ENCODE measurements around the gene BTN2A1.
"Not testable (repeated sequence)": the region's sequence is repeated elsewhere in the genome, so short reads cannot be mapped to it uniquely, and the experiment has no call there.

BTN2A1 gene

DNA sequence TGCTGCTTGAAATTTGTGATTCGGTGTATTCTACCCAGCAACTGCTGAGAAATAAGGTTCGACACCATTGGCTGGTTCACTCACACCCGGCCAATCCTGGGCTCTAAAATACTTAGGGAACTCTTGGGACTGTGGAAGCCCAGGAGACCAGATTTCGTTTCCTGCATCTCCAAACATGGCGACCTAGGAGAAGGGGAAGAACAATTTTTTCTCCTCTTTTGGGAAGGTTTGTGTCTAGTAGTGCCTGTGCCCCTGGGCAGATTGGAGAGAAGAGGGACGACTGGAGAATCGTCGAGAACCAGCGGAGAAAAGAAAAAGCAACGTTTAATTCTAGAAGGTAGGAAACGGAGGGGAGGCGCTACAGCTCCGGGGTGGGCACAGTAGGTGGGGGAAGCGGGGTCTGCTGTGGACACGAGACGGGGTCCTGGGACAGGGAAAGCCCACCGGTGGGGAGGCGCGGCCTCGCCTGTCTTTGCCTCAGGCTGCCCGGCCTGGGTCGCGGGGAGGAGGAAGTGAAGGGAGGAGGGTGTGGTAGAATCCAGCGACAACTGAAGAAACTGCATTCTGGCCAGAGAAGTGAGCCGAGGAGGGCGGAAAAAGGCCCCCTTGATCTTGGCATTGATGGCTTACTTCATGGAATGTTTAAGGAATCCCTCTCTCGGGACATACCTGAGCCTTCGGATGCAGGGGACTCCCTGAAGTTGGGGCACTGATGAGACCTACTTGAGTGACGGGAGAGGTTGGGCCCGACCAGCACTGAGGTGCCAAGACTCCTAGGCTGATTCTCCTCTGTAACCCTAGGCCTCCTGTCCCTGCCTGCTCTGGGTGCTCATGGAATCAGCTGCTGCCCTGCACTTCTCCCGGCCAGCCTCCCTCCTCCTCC lies at the start of gene BTN2A1:
Gene BTN2A1 (plus strand): TSS at position 150 of the 883 bp plus-strand sequence. CDS start 682 bp downstream, at position 832.
- DNase-seq (ENCODE audit: low read depth) = peak; percentile 33

DNA sequence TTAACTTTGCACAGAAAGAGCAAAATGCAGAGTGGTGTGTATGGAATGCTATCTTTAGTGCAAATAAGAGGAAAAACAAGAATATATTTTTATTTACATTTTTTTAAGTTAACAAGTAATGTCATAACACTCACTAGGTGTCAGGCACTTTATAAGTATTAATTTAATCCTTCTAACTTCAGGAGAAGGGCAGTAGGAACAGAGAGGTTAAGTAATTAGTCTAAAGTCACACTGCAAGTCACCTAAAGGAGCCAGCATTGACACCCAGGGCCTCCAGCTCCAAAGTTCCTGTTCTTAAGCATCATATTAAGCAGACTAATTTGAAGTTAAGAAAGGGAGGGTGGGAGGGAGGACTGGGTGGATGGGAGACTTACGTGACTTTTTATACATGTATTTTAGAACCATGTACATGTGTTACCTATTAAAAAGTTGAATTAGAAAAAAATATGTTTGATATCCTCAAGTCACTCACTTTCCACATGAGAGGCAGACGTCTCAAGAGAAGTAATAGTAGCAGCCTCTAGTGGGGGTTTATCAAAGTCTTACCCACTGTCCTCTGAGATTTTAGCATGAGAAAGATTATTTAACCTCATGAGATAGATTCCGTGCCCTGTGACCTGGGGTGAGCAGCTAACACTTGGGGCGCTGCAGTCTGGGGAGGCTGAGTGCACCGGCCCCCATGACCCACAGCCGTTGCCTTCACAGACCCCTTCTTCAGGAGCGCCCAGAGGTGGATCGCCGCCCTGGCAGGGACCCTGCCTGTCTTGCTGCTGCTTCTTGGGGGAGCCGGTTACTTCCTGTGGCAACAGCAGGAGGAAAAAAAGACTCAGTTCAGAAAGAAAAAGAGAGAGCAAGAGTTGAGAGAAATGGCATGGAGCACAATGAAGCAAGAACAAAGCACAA lies 48.7 kb upstream of the BTN2A1 start:
- DNase-seq (ENCODE audit: low read depth) = no peak

DNA sequence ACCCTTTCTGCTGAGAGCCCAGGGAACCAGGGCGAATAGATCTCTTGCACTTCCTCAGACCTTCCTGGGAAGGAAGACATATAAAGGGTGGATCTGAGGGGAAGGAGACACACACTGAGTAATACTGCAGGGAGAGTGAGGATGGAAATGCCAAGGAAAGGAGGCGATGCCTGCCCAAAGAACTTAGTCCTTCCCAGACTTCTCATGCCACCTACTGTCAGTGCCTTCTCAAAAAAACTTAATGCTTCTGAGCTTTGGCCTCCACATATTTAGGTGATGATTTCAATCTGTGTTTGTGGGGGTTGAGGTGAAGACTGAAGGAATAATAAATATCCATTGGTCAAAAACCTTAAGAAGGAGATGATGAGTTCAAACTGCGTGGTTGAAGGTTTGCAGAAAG lies 46.0 kb upstream of the BTN2A1 start:
- no peak for DNase-seq (ENCODE audit: low read depth)

DNA sequence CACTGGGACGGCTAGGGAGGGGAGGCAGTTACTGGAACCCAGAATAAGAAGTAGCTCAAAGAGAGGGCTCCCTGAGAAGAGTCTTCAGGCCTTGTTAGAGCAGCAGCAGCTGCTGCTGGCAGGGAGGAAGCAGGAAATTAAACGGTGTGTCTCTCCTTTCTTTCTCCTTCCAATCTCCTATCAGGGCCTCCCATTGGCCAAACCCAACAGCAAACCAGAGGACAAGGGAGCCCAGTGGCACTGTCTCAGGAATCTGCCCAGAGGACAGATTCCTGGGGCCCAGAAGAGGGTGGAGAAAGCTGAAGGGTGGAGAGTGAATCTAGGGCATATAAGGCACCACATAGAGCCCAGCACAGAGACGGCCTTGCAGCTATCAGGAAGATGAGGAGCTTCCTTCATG lies 45.5 kb upstream of the BTN2A1 start:
- DNase-seq (ENCODE audit: low read depth) = no peak

DNA sequence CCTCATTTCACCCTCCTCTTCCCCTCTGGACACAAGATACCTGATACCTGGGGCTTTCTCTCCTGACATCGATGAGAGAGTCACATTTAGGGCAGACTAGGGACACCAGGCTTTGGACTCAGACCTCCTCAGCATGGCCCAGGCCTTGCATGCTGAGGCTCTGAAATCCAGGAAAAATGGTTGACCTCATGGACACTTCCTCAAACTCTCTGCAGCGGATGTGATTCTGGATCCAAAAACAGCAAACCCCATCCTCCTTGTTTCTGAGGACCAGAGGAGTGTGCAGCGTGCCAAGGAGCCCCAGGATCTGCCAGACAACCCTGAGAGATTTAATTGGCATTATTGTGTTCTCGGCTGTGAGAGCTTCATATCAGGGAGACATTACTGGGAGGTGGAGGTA lies 44.8 kb upstream of the BTN2A1 start:
- no peak for DNase-seq (ENCODE audit: low read depth)

DNA sequence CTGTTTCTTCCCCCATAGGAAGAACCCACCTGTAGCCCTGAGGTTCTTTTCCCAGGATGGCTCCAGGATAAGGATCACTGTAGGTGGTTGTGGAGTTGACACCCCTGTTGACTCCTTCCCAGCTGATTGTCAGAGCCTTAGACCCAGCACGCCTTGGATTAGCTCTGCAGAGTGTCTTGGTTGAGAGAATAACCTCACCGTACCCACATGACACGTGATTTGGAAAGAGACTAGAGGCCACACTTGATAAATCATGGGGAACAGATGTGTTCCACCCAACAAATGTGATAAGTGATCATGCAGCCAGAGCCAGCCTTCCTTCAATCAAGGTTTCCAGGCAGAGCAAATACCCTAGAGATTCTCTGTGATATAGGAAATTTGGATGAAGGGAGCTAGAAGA lies 43.5 kb upstream of the BTN2A1 start:
- DNase-seq (ENCODE audit: low read depth) = no peak

DNA sequence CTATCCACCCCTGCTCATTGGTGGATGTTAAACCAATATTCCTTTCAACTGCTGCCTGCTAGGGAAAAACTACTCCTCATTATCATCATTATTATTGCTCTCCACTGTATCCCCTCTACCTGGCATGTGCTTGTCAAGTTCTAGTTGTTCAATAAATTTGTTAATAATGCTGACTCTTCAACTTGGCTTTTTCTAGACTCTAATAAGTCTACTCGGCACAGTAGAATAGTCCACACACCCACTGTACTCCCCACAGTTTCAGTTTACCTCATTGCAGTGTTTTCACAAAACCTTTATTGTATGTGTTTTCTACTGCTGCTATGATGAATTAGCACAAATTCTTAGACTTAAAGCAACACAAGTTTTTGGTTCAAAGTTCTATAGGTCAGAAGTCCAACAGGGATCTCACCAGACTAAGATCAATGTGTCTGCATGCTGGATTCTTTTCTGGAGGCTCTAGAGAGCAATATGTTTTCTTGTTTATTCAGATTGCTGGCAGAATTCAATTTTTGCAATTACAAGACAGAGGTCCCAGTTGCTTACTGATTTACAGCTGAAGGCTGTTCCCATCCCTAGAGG lies 42.6 kb upstream of the BTN2A1 start:
- DNase-seq (ENCODE audit: low read depth) = no peak

DNA sequence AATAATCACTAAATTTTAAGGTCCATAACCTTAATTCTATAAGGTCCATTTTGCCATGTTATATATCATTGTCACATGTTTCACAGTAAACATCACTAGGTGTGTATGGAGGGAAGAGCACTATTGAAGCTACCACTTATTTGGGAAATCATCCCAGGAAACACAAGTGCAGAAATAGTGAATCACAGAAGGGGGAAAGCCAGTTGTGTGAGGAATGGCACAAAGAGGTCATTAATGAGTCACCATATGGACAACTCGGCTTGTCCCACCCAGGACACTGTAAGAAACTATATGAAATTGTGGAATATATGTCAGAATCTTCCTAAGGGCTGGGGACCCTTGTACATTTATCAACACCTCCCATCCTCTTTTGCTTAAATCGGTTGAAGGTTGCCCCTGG lies 42.0 kb upstream of the BTN2A1 start:
- no peak for DNase-seq (ENCODE audit: low read depth)

DNA sequence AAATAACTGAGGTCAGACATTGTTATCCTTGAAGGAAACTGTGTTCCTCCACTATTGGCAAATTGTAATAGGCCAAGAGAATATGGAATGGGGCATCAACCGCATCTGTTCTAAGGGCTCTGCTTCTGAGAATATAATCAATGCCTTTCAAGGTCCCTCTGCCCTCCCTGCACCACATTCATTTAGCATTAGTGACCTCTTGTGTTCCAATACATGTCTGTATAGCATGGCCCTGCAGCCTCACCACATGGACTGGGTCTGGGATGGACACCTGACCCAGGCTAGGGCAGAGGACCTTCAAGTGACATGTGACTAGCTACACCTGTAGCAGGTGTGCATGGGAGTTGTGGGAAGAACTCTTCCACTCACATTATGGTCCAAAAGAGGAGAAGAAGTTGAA lies 41.5 kb upstream of the BTN2A1 start:
- no peak for DNase-seq (ENCODE audit: low read depth)

DNA sequence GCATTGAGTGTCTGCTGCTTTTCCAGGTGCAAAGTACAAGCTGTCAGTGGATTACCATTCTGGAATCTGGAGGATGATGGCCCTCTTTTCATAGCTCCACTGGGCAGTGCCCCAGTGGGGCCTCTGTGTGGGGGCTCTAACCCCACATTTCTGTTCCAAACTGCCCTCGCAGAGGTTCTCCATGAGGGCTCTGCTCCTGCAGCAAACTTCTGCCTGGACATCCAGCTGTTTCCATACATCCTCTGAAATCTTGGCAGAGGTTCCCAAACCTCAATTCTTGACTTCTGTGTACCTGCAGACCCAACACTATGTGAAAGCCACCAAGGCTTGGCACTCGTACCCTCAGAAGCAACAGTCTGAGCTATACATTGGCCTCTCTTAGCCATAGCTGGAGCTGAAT lies 39.7 kb upstream of the BTN2A1 start:
- not testable (repeated sequence) for DNase-seq (ENCODE audit: low read depth)

DNA sequence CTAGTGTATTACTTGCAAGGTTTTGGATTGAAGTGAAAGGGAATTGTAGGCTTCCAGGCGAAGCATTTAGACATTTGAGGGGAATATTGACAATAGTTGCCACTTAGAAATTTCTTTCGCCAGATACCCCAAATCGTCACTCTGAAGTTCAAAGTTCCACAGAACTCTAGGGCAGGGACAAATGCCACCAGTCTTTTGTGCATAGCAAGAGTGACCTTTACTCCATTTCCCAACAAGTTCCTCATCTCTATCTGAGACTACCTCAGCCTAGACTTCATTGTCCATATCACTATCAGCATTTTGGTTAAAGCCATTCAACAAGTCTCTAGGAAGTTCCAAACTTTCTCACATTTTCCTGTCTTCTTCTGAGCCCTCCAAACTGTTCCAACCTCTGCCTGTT lies 39.0 kb upstream of the BTN2A1 start:
- DNase-seq (ENCODE audit: low read depth) = not testable (repeated sequence)

DNA sequence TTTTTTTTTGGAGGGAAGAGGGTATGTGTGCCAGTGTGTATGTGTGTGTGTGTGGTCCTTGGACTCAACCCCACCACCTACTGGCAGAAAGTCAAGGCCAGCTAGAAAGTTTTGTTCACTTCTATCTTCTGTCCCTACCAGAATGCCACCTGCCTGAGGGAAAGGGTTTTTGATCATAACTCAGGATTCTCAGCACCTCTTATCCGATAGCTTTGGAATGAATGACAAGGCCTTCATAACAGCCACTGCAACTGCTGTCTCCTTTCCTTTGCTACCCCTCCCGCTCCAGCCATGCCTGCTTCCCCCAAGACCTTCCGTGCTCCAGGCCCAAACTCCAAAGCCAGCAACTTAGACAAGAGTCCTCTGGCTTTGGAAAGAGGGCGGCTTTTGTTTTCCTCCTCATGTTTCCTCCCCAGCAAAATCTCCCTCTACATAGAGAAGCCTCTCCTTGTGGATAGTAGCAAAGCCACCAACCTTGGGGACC lies 37.0 kb upstream of the BTN2A1 start:
- no peak for DNase-seq (ENCODE audit: low read depth)

DNA sequence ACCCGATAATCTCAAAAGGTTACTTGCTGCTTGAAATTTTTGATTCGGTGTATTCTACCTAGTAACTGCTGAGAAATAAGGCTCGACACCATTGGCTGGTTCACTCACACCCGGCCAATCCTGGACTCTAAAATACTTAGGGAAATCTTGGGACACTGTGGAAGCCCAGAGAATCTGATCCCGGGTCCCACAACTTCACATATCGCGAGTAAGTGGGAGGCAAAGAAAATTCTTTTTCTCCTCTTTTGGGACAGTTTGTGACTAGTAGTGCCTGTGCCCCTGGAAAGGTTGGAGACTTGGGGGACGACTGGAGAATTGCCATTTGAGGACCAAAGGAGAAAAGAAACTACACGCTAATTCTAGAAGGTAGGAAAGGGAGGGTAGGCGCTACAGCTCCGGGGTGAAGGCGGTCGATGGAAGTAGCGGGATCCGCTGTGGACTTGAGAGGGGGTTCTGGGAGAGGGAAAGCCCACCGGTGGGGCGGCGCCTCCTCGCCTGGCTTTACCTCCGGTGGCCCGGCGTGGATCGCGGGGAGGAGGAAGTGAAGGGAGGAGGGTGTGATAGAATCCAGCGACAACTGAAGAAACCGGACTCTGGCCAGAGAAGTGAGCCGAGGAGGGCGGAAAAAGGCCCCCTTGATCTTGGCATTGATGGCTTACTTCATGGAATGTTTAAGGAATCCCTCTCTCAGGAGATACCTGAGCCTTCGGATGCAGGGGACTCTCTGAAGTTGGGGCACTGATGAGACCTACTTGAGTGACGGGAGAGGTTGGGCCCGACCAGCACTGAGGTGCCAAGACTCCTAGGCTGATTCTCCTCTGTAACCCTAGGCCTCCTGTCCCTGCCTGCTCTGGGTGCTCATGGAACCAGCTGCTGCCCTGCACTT lies 36.3 kb upstream of the BTN2A1 start:
- DNase-seq (ENCODE audit: low read depth) = no peak

DNA sequence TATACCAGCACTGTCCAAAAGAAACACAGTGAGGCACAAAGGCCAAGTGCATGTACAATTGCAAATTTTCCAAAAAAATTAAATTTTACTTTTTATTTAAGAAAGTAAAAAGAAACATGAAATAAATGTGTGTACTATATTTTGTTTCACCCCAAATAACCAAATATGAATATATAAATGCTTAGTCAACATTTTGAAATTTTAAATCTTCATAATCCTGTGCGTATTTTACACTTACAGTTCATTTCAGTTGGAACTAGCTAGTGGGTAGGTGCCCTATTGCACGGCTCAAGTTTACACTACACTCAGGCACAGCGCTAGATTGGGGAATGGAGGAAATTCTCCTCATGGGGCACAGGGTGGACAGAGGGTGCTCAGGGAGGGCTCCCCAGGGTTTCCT lies 35.4 kb upstream of the BTN2A1 start:
- no peak for DNase-seq (ENCODE audit: low read depth)

DNA sequence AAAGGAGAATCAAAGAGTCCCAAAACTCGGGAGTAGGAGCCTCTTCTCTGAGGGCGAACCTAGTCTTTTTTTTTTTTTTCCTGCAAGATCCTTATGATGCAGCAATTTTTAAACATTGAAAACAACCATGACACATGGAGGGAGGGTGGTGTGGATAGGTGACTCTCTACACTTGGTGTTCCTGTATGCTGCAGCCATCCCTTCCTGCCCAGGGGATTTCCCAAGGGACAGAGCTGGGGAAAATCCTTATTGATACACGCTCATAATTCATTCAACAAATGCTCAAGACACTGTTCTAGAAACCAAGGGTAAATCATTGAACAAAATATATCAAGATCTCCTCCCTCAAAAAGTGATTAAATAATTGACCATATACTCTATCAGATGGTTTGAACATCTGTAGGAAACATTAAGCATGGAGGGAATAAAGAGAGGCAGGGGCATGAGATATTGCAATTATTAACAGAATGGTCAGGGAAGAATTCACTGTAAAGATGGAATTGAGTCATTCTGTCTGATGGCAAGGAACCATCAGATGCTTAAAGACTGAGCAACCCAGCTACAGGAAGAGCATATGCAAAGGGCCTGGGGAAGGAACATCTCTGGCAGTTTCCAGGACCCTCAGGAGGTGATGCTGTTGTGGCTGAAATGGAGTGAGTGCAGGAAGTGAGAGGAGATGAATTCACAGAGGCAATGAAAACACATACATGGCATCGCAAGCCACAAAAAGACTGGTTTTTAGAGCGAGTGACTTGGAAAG lies 30.9 kb upstream of the BTN2A1 start:
- no peak for DNase-seq (ENCODE audit: low read depth)

DNA sequence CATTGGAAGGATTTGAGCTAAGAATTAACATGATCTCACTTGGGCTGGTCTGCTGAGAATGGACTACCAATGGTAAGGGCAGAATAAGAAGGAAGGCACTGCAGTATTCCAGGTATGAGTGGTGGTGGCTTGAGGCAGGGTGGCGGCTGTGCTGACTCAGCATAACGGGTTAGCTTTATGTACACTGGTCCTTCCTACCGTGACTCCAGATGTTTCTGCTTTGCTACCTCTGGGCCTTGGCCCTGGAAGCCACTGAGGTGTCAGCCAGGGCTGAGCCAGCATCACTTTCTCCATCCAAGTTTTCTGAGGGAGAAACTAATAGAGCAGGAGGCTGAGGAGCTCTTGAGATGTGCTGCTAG lies 30.3 kb upstream of the BTN2A1 start:
- DNase-seq (ENCODE audit: low read depth) = no peak

DNA sequence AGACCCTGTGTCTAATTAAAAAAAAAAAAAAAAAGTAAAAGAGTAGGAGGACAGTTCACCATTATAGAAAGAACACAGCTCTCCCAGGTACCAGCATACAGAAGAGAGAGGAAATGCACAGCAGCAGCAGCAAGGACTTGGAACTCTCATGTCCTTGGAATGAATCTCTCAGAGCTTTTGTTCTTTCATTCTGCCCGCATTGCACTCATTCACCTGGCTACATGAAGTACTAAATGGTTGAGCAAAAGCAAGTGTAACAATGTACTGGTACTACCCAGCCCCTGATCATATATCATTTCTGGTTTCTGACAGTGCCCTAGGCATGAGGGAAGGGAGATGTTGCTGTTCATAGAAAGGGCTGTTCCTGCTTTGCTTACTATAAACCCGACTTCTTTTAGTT lies 29.5 kb upstream of the BTN2A1 start:
- no peak for DNase-seq (ENCODE audit: low read depth)

DNA sequence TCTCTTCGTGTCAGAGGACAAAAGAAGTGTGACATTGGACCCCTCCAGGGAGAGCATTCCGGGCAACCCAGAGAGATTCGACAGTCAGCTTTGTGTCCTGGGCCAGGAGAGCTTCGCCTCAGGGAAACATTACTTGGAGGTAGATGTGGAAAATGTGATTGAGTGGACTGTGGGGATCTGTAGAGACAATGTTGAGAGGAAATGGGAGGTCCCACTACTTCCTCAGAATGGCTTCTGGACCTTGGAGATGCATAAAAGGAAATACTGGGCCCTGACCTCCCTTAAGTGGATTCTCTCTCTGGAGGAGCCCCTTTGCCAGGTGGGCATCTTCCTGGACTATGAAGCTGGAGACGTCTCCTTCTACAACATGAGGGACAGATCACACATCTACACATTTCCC lies 27.0 kb upstream of the BTN2A1 start:
- DNase-seq (ENCODE audit: low read depth) = no peak

DNA sequence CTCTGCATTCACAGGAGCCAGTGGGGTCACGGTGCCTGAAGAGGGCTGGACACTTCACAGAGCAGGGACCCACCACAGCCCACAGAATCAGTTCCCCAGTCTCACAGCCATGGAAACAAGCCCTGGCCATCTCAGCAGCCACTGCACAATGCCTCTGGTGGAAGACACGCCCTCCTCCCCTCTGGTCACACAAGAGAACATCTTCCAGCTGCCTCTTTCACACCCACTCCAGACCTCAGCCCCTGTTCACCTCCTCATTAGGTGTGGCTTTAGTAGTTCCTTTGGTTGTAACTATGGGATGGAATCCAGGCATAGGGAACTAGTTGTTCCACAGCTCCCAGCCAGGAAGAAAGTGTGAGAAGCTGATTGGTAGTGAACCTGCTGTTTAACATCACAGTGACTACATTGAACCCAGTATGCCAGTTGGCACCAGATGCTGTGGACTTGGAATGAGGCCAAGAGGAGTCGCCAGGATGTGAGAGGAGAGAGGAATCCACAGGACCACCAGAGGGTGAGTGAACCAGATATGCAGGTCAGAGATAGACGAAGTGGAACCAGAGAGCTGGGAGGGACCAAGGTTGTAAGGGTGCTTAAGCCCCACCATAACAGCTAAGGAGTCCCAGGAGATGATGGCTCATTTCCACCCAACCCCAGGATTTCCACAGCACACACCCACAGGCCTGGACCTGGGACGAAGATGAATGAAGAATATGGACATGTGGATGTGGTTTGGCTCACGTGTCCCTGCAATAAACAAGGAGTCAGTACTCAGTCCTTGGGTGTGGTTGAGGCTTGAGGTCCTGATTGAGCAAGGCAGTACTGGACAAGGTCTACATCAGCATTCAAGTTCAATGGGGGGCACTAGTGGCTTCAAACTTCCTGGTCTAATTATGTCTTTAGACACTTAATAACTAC lies 26.2 kb upstream of the BTN2A1 start:
- DNase-seq (ENCODE audit: low read depth) = no peak
